ENCODE measurements around the gene CAMTA1.

DNA sequence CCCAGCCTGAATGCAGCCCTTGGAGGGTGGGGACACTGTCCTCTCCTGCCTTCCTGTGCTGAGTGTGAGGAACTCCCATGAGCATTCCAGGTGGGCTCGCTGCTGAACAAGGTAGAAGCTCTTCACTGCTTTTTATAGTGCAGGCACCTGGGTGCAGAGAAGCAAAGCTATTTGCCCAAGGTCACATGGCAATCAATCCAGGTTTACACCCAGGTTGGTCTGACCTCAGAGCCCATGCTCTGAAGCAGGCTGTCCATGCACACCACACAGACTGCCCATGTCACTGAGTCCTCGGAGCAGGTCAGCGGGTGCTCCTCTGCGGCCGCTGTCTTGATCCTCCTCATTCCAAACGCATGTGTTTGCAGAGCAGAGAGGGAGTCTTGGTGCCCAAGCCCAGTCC is 662.5 kb downstream of the CAMTA1 start:
- TF ChIP-seq, protein P1, sequence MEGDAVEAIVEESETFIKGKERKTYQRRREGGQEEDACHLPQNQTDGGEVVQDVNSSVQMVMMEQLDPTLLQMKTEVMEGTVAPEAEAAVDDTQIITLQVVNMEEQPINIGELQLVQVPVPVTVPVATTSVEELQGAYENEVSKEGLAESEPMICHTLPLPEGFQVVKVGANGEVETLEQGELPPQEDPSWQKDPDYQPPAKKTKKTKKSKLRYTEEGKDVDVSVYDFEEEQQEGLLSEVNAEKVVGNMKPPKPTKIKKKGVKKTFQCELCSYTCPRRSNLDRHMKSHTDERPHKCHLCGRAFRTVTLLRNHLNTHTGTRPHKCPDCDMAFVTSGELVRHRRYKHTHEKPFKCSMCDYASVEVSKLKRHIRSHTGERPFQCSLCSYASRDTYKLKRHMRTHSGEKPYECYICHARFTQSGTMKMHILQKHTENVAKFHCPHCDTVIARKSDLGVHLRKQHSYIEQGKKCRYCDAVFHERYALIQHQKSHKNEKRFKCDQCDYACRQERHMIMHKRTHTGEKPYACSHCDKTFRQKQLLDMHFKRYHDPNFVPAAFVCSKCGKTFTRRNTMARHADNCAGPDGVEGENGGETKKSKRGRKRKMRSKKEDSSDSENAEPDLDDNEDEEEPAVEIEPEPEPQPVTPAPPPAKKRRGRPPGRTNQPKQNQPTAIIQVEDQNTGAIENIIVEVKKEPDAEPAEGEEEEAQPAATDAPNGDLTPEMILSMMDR (IDR thresholded peaks at IDR 0.05; ENCODE audit: low read length), result no peak
- TF ChIP-seq EZH2 (optimal IDR thresholded peaks at IDR 0.05; ENCODE audit: low read depth, low read length), result no peak
- TF ChIP-seq EZH2phosphoT487 (IDR thresholded peaks at IDR 0.05; ENCODE audit: low read length), result no peak
